ENCODE data around the gene ZNF230. TPM values are rescaled to one million over a fixed set of nuclear protein-coding genes. Genes with fewer than 3 reads are reported as not detected.

The ZNF230 gene
- total and polyA plus RNA-seq, 5 donors from 2014 or later, result 2.6 to 5.1 (median 3.3) TPM

Other genes with a start within 250 kb of the ZNF230 start
- gene SMG9, start 248.0 kb upstream of the ZNF230 start, total RNA-seq, result 40.7 TPM
- 1 to 10 TPM; 3.4 to 7.0 (median 5.8) TPM for gene SMG9, start 248.0 kb upstream of the ZNF230 start, polyA plus RNA-seq
- 56.1 TPM for gene KCNN4, start 222.0 kb upstream of the ZNF230 start, total RNA-seq
- 10 to 100 TPM; 16.7 to 33.0 (median 30.1) TPM for gene KCNN4, start 222.0 kb upstream of the ZNF230 start, polyA plus RNA-seq
- not detected for gene LYPD5, start 200.5 kb upstream of the ZNF230 start, total RNA-seq
- gene LYPD5, start 200.5 kb upstream of the ZNF230 start, polyA plus RNA-seq, result under 1 TPM in 1 of 4 donors, not detected in 3; 0.60 TPM
- gene ZNF283, start 175.6 kb upstream of the ZNF230 start, total RNA-seq, result 6.0 TPM
- gene ZNF283, start 175.6 kb upstream of the ZNF230 start, polyA plus RNA-seq, result 1 to 10 TPM; 1.4 to 5.1 (median 3.7) TPM
- gene ZNF404, start 119.0 kb upstream of the ZNF230 start, total RNA-seq, result 3.2 TPM
- 1 to 10 TPM in 3 of 4 donors, under 1 TPM in 1; 0.63 to 3.5 (median 2.3) TPM for gene ZNF404, start 119.0 kb upstream of the ZNF230 start, polyA plus RNA-seq
- gene ZNF45, start 67.7 kb upstream of the ZNF230 start, total RNA-seq, result 14.8 TPM
- 10 to 100 TPM; 13.0 to 17.5 (median 15.2) TPM for gene ZNF45, start 67.7 kb upstream of the ZNF230 start, polyA plus RNA-seq
- gene ZNF221, start 51.7 kb upstream of the ZNF230 start, total RNA-seq, result 0.67 TPM
- under 1 TPM in 3 of 4 donors, not detected in 1; 0.56 to 0.96 (median 0.90) TPM for gene ZNF221, start 51.7 kb upstream of the ZNF230 start, polyA plus RNA-seq
- gene ZNF155, start 18.8 kb upstream of the ZNF230 start, total RNA-seq, result 3.9 TPM
- gene ZNF155, start 18.8 kb upstream of the ZNF230 start, polyA plus RNA-seq, result 1 to 10 TPM; 3.4 to 4.8 (median 4.0) TPM
- gene ZNF222, start 22.4 kb downstream of the ZNF230 start, total RNA-seq, result 5.0 TPM
- 1 to 10 TPM; 1.9 to 4.9 (median 3.9) TPM for gene ZNF222, start 22.4 kb downstream of the ZNF230 start, polyA plus RNA-seq
- 1.4 TPM for gene ZNF223, start 49.1 kb downstream of the ZNF230 start, total RNA-seq
- 1 to 10 TPM in 2 of 4 donors, under 1 TPM in 2; 0.68 to 3.1 (median 1.8) TPM for gene ZNF223, start 49.1 kb downstream of the ZNF230 start, polyA plus RNA-seq
- gene ZNF284, start 69.2 kb downstream of the ZNF230 start, total RNA-seq, result 2.3 TPM
- 1 to 10 TPM in 1 of 4 donors, under 1 TPM in 3; 0.56 to 1.1 (median 0.60) TPM for gene ZNF284, start 69.2 kb downstream of the ZNF230 start, polyA plus RNA-seq
- 42.5 TPM for gene ZNF224, start 91.4 kb downstream of the ZNF230 start, total RNA-seq
- gene ZNF224, start 91.4 kb downstream of the ZNF230 start, polyA plus RNA-seq, result 10 to 100 TPM in 3 of 4 donors, 1 to 10 TPM in 1; 9.4 to 12.8 (median 11.4) TPM
- 2.3 TPM for gene ZNF225, start 110.4 kb downstream of the ZNF230 start, total RNA-seq
- gene ZNF225, start 110.4 kb downstream of the ZNF230 start, polyA plus RNA-seq, result 1 to 10 TPM; 2.1 to 3.9 (median 3.4) TPM
- 4.6 TPM for gene ZNF234, start 138.6 kb downstream of the ZNF230 start, total RNA-seq
- gene ZNF234, start 138.6 kb downstream of the ZNF230 start, polyA plus RNA-seq, result 1 to 10 TPM; 2.9 to 9.3 (median 5.8) TPM
- gene ZNF226, start 162.1 kb downstream of the ZNF230 start, total RNA-seq, result 11.5 TPM
- gene ZNF226, start 162.1 kb downstream of the ZNF230 start, polyA plus RNA-seq, result 10 to 100 TPM; 26.6 to 41.3 (median 30.6) TPM
- 21.6 TPM for gene ZNF227, start 209.6 kb downstream of the ZNF230 start, total RNA-seq
- gene ZNF227, start 209.6 kb downstream of the ZNF230 start, polyA plus RNA-seq, result 10 to 100 TPM; 11.4 to 18.0 (median 16.0) TPM